Neural cell (in vitro differentiated cells): ENCODE measurements around the gene FADS3. TPM values are rescaled to one million over a fixed set of nuclear protein-coding genes. Genes with fewer than 3 reads are reported as not detected.

Experiments used
- H2AFZ ChIP-seq: fragments of 200-600, 300-800 bp; sonication (generic), shearing (Covaris generic); 2 replicates; pipeline ENCODE4 v1.6.0; 2014; ENCODE audit warnings: low read depth, mild to moderate bottlenecking, antibody characterized with exemption, low read length, moderate library complexity
- H3F3A ChIP-seq: fragments of 200-600 bp; shearing (Covaris generic); 2 replicates; pipeline ENCODE4 v1.6.1; 2016; ENCODE audit warnings: mild to moderate bottlenecking, moderate library complexity, mixed read lengths, antibody characterized with exemption, low read length; ENCODE audit not compliant: insufficient read depth, poor library complexity, severe bottlenecking
- H3K27ac ChIP-seq: fragments of 200-600, 300-800 bp; sonication (generic), shearing (Covaris generic); 2 replicates; pipeline ENCODE4 v1.5.1; 2014; ENCODE audit warnings: mild to moderate bottlenecking, low read length, moderate library complexity
- H3K27me3 ChIP-seq: fragments of 300-800, 200-600 bp; sonication (generic), shearing (Covaris generic); 2 replicates; pipeline ENCODE4 v1.6.0; 2014; ENCODE audit warnings: mild to moderate bottlenecking, low read depth, low read length, moderate library complexity; ENCODE audit not compliant: insufficient read depth
- H3K36me3 ChIP-seq: fragments of 300-800, 200-600 bp; sonication (generic), shearing (Covaris generic); 2 replicates; pipeline ENCODE4 v1.5.1; 2014; ENCODE audit warnings: mild to moderate bottlenecking, antibody characterized with exemption, low read length, moderate library complexity; ENCODE audit not compliant: insufficient read depth
- H3K4me2 ChIP-seq: fragments of 300-800, 200-600 bp; sonication (generic), shearing (Covaris generic); 2 replicates; pipeline ENCODE4 v1.6.0; 2014; ENCODE audit warnings: mild to moderate bottlenecking, low read length
- H3K4me3 ChIP-seq: fragments of 300-800, 200-600 bp; sonication (generic), shearing (Covaris generic); 2 replicates; pipeline ENCODE4 v1.5.1; 2014; ENCODE audit warnings: mild to moderate bottlenecking, low read length, moderate library complexity
- H3K79me2 ChIP-seq: fragments of 200-600 bp; shearing (Covaris generic); replicated peaks from 2 replicates; pipeline ENCODE4 v1.6.0; 2014; ENCODE audit warnings: mild to moderate bottlenecking, low read length, moderate library complexity; ENCODE audit not compliant: insufficient read depth
- H3K9ac ChIP-seq: fragments of 300-800, 200-600 bp; sonication (generic), shearing (Covaris generic); 2 replicates; pipeline ENCODE4 v1.6.1; 2016; ENCODE audit warnings: mild to moderate bottlenecking, low read length, mixed read lengths
- H3K9me2 ChIP-seq: fragments of 200-600 bp; shearing (Covaris generic); 2 replicates; pipeline ENCODE4 v1.6.1; 2016; ENCODE audit warnings: mild to moderate bottlenecking, low read length, mixed read lengths; ENCODE audit not compliant: insufficient read depth
- H3K9me3 ChIP-seq: fragments of 200-600, 300-800 bp; sonication (generic), shearing (Covaris generic); 2 replicates; pipeline ENCODE4 v1.6.1; 2016; ENCODE audit warnings: mild to moderate bottlenecking, mixed run types, low read length, moderate library complexity, mixed read lengths
- H4K20me1 ChIP-seq: fragments of 200-600 bp; shearing (Covaris generic); 2 replicates; pipeline ENCODE4 v1.6.1; 2016; ENCODE audit warnings: mild to moderate bottlenecking, mixed run types; ENCODE audit not compliant: insufficient read depth
- EP300 ChIP-seq: fragments of 450-650 bp; conservative IDR thresholded peaks from 2 replicates; pipeline ENCODE4 v1.6.1; 2014; ENCODE audit warnings: antibody characterized with exemption, mild to moderate bottlenecking, moderate library complexity; ENCODE audit not compliant: poor library complexity, severe bottlenecking
- EZH2 ChIP-seq: fragments of 200-600, 300-800 bp; shearing (Covaris generic), sonication (generic); IDR thresholded peaks from 2 replicates; pipeline ENCODE4 v1.6.1; 2014; ENCODE audit warnings: antibody characterized with exemption, low read length, borderline replicate concordance, mild to moderate bottlenecking; ENCODE audit not compliant: insufficient read depth, poor library complexity, severe bottlenecking
- MXI1 ChIP-seq: fragments of 450-650 bp; conservative IDR thresholded peaks from 2 replicates; pipeline ENCODE4 v1.6.1; 2014; ENCODE audit warnings: antibody characterized with exemption, mild to moderate bottlenecking; ENCODE audit not compliant: poor library complexity, severe bottlenecking
- POLR2AphosphoS5 ChIP-seq: IDR thresholded peaks from 2 replicates; pipeline ENCODE4 v1.6.1; 2012
- RAD21 ChIP-seq: fragments of 450-650 bp; conservative IDR thresholded peaks from 2 replicates; pipeline ENCODE4 v1.6.1; 2014; ENCODE audit warnings: antibody characterized with exemption, mild to moderate bottlenecking, moderate library complexity
- SMC3 ChIP-seq: fragments of 450-650 bp; conservative IDR thresholded peaks from 2 replicates; pipeline ENCODE4 v1.6.1; 2014; ENCODE audit warnings: antibody characterized with exemption, mild to moderate bottlenecking, moderate library complexity; ENCODE audit not compliant: poor library complexity
- TAF1 ChIP-seq: IDR thresholded peaks from 2 replicates; pipeline ENCODE4 v1.6.1; 2012; ENCODE audit warnings: low read depth
- polyA plus RNA-seq: library from polyadenylated mRNA; depleted of rRNA; stranded (reverse); fragments of >200 nt; gene quantifications from 2 replicates; pipeline ENCODE4 v1.2.3, GENCODE V29; 2014
- TF ChIP-seq, protein P1 (sequence below): fragments of 450-650 bp; IDR thresholded peaks from 2 replicates; pipeline ENCODE4 v1.5.1; 2014; ENCODE audit warnings: antibody characterized with exemption, mild to moderate bottlenecking, moderate library complexity; ENCODE audit not compliant: poor library complexity, severe bottlenecking
- TF ChIP-seq, protein P2 (sequence below): IDR thresholded peaks from 2 replicates; pipeline ENCODE4 v1.6.1; 2012; ENCODE audit warnings: borderline replicate concordance

Gene FADS3
- polyA plus RNA-seq, 1 donor from 2014 or later = 35.4 TPM

DNA sequence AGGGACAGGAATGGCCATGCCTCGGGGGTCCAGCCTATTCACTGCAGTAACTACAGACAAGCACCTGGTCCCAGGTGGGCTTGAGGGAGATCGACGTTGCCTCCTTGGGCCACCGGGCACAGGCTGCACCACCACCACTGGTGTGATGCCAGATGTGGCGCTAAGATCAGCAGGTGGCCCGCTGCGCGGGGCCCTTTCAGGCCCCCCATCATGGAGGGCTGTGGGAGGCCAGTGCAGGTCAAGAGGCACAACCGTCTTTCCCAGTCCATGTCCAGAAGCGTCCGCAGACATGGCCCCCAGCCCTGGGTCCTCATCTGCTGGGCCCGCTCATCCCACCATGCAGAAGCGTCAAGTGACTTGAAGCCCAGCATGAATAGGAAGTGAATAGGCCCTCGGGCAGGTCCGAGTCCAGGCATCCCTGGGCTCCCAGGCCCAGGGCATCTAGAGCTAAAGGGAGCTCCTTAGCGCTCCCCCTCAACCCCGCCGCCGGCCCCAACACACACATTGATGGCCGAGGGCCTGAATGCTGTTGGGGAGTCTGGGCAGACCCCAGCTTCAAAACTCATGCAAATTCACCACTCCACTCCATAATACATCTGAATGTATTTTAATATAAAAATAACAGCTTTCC lies 18.3 kb downstream of the FADS3 start:
- Histone ChIP-seq H2AFZ (no peak overlapping the region), H4K20me1 (no peaks in the 10 kb centered on the region), H3K9ac (no peak overlapping the region), H3K9me3 (no peaks in the 10 kb centered on the region), H3K4me3 (no peak overlapping the region), H3K79me2 (no peaks in the 10 kb centered on the region), H3K27me3 (no peaks in the 10 kb centered on the region), H3K4me2 (no peak overlapping the region), H3K9me2 (no peaks in the 10 kb centered on the region), H3F3A (no peaks in the 10 kb centered on the region), H3K36me3 (no peaks in the 10 kb centered on the region), H3K27ac (no peak overlapping the region)
- TF ChIP-seq RAD21 = no peak
- TF ChIP-seq TAF1 = no peak
- TF ChIP-seq, protein P1, sequence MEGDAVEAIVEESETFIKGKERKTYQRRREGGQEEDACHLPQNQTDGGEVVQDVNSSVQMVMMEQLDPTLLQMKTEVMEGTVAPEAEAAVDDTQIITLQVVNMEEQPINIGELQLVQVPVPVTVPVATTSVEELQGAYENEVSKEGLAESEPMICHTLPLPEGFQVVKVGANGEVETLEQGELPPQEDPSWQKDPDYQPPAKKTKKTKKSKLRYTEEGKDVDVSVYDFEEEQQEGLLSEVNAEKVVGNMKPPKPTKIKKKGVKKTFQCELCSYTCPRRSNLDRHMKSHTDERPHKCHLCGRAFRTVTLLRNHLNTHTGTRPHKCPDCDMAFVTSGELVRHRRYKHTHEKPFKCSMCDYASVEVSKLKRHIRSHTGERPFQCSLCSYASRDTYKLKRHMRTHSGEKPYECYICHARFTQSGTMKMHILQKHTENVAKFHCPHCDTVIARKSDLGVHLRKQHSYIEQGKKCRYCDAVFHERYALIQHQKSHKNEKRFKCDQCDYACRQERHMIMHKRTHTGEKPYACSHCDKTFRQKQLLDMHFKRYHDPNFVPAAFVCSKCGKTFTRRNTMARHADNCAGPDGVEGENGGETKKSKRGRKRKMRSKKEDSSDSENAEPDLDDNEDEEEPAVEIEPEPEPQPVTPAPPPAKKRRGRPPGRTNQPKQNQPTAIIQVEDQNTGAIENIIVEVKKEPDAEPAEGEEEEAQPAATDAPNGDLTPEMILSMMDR = no peak
- TF ChIP-seq EZH2 = no peak
- no peak for TF ChIP-seq SMC3
- no peak for TF ChIP-seq EP300
- no peak for TF ChIP-seq POLR2AphosphoS5
- TF ChIP-seq, protein P2, sequence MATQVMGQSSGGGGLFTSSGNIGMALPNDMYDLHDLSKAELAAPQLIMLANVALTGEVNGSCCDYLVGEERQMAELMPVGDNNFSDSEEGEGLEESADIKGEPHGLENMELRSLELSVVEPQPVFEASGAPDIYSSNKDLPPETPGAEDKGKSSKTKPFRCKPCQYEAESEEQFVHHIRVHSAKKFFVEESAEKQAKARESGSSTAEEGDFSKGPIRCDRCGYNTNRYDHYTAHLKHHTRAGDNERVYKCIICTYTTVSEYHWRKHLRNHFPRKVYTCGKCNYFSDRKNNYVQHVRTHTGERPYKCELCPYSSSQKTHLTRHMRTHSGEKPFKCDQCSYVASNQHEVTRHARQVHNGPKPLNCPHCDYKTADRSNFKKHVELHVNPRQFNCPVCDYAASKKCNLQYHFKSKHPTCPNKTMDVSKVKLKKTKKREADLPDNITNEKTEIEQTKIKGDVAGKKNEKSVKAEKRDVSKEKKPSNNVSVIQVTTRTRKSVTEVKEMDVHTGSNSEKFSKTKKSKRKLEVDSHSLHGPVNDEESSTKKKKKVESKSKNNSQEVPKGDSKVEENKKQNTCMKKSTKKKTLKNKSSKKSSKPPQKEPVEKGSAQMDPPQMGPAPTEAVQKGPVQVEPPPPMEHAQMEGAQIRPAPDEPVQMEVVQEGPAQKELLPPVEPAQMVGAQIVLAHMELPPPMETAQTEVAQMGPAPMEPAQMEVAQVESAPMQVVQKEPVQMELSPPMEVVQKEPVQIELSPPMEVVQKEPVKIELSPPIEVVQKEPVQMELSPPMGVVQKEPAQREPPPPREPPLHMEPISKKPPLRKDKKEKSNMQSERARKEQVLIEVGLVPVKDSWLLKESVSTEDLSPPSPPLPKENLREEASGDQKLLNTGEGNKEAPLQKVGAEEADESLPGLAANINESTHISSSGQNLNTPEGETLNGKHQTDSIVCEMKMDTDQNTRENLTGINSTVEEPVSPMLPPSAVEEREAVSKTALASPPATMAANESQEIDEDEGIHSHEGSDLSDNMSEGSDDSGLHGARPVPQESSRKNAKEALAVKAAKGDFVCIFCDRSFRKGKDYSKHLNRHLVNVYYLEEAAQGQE = no peak
- no peak for TF ChIP-seq MXI1

DNA sequence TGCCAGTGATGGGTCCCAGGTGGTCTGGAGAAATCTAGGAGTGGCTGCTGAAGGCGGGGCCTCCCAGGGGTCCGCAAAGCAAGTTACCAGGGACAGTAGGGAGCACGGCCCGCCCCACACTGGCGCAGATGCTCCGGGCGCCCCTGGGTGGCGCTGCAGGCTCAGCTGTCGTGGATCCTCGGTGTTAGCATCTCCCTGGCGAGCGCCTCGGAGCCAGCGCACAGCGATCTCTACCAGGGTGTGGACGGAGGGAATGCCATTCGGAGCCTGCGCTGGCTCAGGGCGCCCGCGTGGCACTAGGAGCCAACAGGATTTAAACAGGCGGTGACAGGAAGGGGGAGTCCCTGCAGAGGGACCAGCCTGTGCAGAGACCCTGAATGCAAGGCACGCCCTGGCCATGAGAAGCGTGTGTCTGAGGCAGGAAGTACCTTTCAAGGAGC lies 20.2 kb downstream of the FADS3 start:
- Histone ChIP-seq H3K9me3 (no peaks in the 10 kb centered on the region), H3K9ac (no peak overlapping the region), H2AFZ (no peak overlapping the region), H4K20me1 (no peaks in the 10 kb centered on the region), H3F3A (no peaks in the 10 kb centered on the region), H3K9me2 (no peaks in the 10 kb centered on the region), H3K79me2 (no peaks in the 10 kb centered on the region), H3K4me2 (no peak overlapping the region), H3K27me3 (no peaks in the 10 kb centered on the region), H3K36me3 (no peaks in the 10 kb centered on the region), H3K4me3 (peak overlapping the region; percentile 17), H3K27ac (no peak overlapping the region)
- TF ChIP-seq, protein P1 = peak; percentile 84
- TF ChIP-seq EP300 = no peak
- TF ChIP-seq RAD21 = peak; percentile 82
- TF ChIP-seq POLR2AphosphoS5 = peak; percentile 37
- no peak for TF ChIP-seq EZH2
- TF ChIP-seq SMC3 = peak; percentile 84
- TF ChIP-seq MXI1 = no peak
